Stimulated activated naive CD8-positive, alpha-beta T cell treated with anti-CD3 and anti-CD28 coated beads, Interleukin-15, Interleukin-2, amounts not matched to agents 100 ng/mL and 50 ng/mL, for 24 hours (primary cell): ENCODE data around the gene KLRC1.
A peak's percentile ranks its signal among the peaks of the same experiment; 100 is the strongest.
"Not testable (repeated sequence)": the region's sequence is repeated elsewhere in the genome, so short reads cannot be mapped to it uniquely, and the experiment has no call there.

Experiments
- H3K27ac Mint-ChIP-seq: one replicate; pipeline ENCODE4 v1.8.0; 2021; ENCODE audit warnings: mild to moderate bottlenecking, mixed read lengths
- H3K27me3 Mint-ChIP-seq: one replicate; pipeline ENCODE4 v1.8.0; 2021; ENCODE audit warnings: mixed read lengths
- H3K36me3 Mint-ChIP-seq: one replicate; pipeline ENCODE4 v1.8.0; 2021; ENCODE audit warnings: low read depth, mixed read lengths
- H3K4me1 Mint-ChIP-seq: one replicate; pipeline ENCODE4 v1.8.0; 2021; ENCODE audit warnings: low read depth, mixed read lengths
- H3K4me3 Mint-ChIP-seq: one replicate; pipeline ENCODE4 v1.8.0; 2021; ENCODE audit warnings: mild to moderate bottlenecking, mixed read lengths
- H3K9me3 Mint-ChIP-seq: one replicate; pipeline ENCODE4 v1.8.0; 2021; ENCODE audit warnings: mixed read lengths

Gene KLRC1

GRCh38 chr12:10453156-10453555 is at the start of gene KLRC1:
KLRC1 (minus strand) TSS chr12:10453377; CDS start chr12:10451156, 2,221 bp downstream.
- H3K9me3 Mint-ChIP-seq: peaks cover 23% of the 10 kb centered on the region
- no peak within 1 kb of the TSS for H3K27ac Mint-ChIP-seq
- peaks cover 14% of the 10 kb centered on the region for H3K4me1 Mint-ChIP-seq
- peaks cover 11% of the 10 kb centered on the region for H3K36me3 Mint-ChIP-seq
- H3K27me3 Mint-ChIP-seq: no peaks in the 10 kb centered on the region
- peak within 1 kb of the TSS; percentile 60 for H3K4me3 Mint-ChIP-seq

GRCh38 chr12:10501030-10501429 is 47.9 kb upstream of the KLRC1 start:
- Mint-ChIP-seq H3K27ac (peak overlapping the region; percentile 83), H3K4me1 (peaks cover 76% of the 10 kb centered on the region)

GRCh38 chr12:10498042-10498441 is 44.9 kb upstream of the KLRC1 start:
- H3K27me3 Mint-ChIP-seq: no peaks in the 10 kb centered on the region
- H3K4me1 Mint-ChIP-seq: peaks cover 76% of the 10 kb centered on the region
- H3K4me3 Mint-ChIP-seq: peak overlapping the region; percentile 56
- peak overlapping the region; percentile 93 for H3K27ac Mint-ChIP-seq
- H3K36me3 Mint-ChIP-seq: peaks cover 3% of the 10 kb centered on the region
- H3K9me3 Mint-ChIP-seq: peaks cover 2% of the 10 kb centered on the region

More at GRCh38 chr12:10501030-10501429, 47.9 kb upstream of the KLRC1 start:
- H3K4me3 Mint-ChIP-seq: peak overlapping the region; percentile 54
- H3K9me3 Mint-ChIP-seq: peaks cover 3% of the 10 kb centered on the region
- H3K27me3 Mint-ChIP-seq: no peaks in the 10 kb centered on the region
- H3K36me3 Mint-ChIP-seq: peaks cover 4% of the 10 kb centered on the region

- no peaks in the 10 kb centered on the region for H3K36me3 Mint-ChIP-seq
- peak overlapping the region; percentile 93 for H3K27ac Mint-ChIP-seq
- H3K4me1 Mint-ChIP-seq: peaks cover 73% of the 10 kb centered on the region
- peak overlapping the region; percentile 56 for H3K4me3 Mint-ChIP-seq
- no peaks in the 10 kb centered on the region for H3K9me3 Mint-ChIP-seq
- H3K27me3 Mint-ChIP-seq: no peaks in the 10 kb centered on the region
Observed at GRCh38 chr12:10497602-10498001, 44.4 kb upstream of the KLRC1 start.

DNA sequence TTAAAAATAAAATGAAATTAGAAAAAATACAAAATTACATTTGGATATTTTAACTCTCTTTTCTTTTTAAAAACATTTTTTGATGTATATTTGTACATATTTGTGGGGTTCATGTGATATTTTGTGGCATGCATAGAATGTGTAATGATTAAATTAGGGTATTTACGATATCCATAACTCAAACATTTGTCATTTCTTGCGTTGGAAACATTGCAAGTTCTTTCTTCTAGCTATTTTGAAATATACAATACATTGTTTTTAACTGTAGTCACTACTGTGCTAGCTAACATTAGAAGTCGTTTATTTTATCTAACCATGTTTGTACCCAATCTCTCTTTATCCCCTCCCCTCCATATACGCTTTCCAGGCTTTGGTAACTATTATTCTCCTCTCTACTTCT is 38.6 kb upstream of the KLRC1 start:
- Mint-ChIP-seq H3K27ac (no peak overlapping the region), H3K4me3 (no peak overlapping the region), H3K9me3 (peaks cover 4% of the 10 kb centered on the region), H3K36me3 (no peaks in the 10 kb centered on the region), H3K4me1 (peaks cover 35% of the 10 kb centered on the region), H3K27me3 (no peaks in the 10 kb centered on the region)

GRCh38 chr12:10487328-10487727 is 34.2 kb upstream of the KLRC1 start:
- H3K9me3 Mint-ChIP-seq: peaks cover 13% of the 10 kb centered on the region
- H3K4me3 Mint-ChIP-seq, H3K36me3 Mint-ChIP-seq, H3K27ac Mint-ChIP-seq, H3K27me3 Mint-ChIP-seq: not testable (repeated sequence)
- peaks cover 24% of the 10 kb centered on the region for H3K4me1 Mint-ChIP-seq

DNA sequence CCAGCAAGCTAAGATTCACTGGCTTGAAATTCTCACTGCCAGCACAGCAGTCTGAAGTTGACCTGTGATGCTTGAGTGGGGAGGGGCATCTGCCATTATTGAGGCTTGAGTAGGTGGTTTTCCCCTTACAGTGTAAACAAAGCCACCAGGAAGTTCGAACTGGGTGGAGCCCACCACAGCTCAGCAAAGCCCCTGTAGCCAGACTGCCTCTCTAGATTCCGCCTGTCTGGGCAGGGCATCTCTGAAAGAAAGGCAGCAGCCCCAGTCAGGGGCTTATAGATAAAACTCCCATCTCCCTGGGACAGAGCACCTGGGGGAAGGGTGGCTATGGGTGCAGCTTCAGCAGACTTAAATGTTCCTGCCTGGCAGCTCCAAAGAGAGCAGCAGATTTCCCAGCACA is 28.7 kb upstream of the KLRC1 start:
- peaks cover 26% of the 10 kb centered on the region for H3K4me1 Mint-ChIP-seq

GRCh38 chr12:10472808-10473207 is 19.6 kb upstream of the KLRC1 start:
- not testable (repeated sequence) for H3K27ac Mint-ChIP-seq, H3K4me3 Mint-ChIP-seq, H3K36me3 Mint-ChIP-seq, H3K4me1 Mint-ChIP-seq, H3K27me3 Mint-ChIP-seq
- peaks cover 19% of the 10 kb centered on the region for H3K9me3 Mint-ChIP-seq

More for the DNA sequence above, 28.7 kb upstream of the KLRC1 start:
- peaks cover 21% of the 10 kb centered on the region for H3K9me3 Mint-ChIP-seq
- H3K27me3 Mint-ChIP-seq, H3K4me3 Mint-ChIP-seq, H3K27ac Mint-ChIP-seq: not testable (repeated sequence)
- H3K36me3 Mint-ChIP-seq: peaks cover 13% of the 10 kb centered on the region

DNA sequence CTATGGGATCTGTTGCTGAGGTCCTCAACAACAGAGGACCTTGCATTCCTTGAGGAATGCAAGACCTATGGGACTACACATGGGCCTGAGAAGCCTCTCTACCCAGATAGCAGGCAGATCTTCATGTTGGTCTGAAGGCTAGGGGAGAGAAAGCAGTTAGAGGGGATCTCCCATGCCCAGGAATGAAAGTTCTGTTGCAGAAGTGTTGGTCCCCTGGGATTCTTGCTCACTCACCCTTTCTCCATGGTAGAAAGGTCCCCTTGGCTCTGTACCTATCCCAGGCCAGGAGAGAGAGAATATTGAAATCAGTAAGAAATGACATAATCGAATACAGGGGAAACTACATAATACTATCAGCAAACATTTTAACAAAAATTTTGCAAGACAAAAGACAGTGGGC is 16.5 kb upstream of the KLRC1 start:
- Mint-ChIP-seq H3K4me1 (no peaks in the 10 kb centered on the region), H3K9me3 (peaks cover 10% of the 10 kb centered on the region), H3K27ac (no peak overlapping the region), H3K27me3 (no peaks in the 10 kb centered on the region), H3K36me3 (peaks cover 4% of the 10 kb centered on the region), H3K4me3 (no peak overlapping the region)

DNA sequence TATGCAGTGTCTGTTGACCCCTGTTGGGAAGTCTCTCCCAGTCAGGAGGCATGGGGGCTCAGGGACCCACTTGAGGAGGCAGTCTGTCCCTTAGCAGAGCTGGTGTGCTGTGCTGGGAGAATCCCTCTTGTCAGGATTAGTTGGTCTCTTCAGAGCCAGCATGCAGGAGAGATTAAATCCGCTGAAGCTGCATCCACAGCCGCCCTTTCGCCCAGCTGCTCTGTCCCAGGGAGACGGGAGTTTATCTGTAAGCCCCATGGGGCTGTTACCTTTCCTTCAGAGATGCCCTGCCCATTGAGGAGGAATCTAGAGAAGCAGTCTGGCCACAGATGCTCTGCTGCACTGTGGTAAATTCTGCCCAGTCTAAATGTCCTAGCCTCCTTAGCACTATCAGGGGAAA is 13.1 kb upstream of the KLRC1 start:
- peaks cover 33% of the 10 kb centered on the region for H3K9me3 Mint-ChIP-seq

DNA sequence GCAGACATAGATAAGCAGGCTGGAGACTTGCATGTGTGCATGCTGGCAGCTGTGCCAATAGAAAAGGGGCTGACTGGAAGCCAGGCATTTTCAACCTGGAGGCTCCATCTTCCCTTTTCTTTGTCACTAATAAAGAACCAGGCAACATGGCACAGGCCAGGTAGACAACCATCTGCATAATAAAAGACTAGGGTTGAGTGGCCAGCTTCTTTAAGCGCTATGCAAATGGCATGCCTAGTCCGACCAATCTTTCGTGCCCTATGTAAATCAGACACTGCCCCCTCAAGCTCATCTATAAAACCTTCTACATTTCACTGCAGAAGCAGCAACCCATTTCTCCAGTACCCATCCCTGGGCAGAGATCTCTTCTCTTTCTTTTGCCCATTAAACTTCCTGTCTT is 4.6 kb upstream of the KLRC1 start:
- Mint-ChIP-seq H3K9me3 (peaks cover 48% of the 10 kb centered on the region), H3K27ac (peak overlapping the region; percentile 1), H3K27me3 (no peaks in the 10 kb centered on the region), H3K4me3 (no peak overlapping the region), H3K36me3 (peaks cover 12% of the 10 kb centered on the region), H3K4me1 (peaks cover 14% of the 10 kb centered on the region)

More for the DNA sequence above, 13.1 kb upstream of the KLRC1 start:
- Mint-ChIP-seq H3K4me3 (no peak overlapping the region), H3K27ac (no peak overlapping the region), H3K27me3 (no peaks in the 10 kb centered on the region), H3K4me1 (no peaks in the 10 kb centered on the region), H3K36me3 (peaks cover 11% of the 10 kb centered on the region)

DNA sequence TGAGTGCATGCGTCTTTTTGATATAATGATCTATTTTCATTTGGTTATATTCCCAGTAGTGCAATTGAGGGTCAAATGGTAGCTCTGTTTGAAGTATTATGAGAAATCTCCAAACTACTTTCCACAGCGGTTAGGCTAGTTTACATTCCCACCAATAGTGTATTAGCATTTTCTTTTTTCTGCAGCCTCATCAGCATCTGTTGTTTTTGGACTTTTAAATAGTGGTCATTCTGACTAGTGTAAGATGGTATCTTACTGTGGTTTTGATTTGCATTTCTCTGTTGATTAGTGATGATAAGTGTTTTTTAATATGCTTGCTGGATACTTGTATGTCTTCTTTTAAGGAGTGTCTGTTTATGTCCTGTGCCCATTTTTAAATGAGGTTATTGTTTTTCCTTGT is 3.7 kb upstream of the KLRC1 start:
- peaks cover 43% of the 10 kb centered on the region for H3K9me3 Mint-ChIP-seq
- no peak overlapping the region for H3K27ac Mint-ChIP-seq
- H3K27me3 Mint-ChIP-seq: no peaks in the 10 kb centered on the region
- no peak overlapping the region for H3K4me3 Mint-ChIP-seq
- H3K4me1 Mint-ChIP-seq: peaks cover 14% of the 10 kb centered on the region
- H3K36me3 Mint-ChIP-seq: peaks cover 12% of the 10 kb centered on the region

DNA sequence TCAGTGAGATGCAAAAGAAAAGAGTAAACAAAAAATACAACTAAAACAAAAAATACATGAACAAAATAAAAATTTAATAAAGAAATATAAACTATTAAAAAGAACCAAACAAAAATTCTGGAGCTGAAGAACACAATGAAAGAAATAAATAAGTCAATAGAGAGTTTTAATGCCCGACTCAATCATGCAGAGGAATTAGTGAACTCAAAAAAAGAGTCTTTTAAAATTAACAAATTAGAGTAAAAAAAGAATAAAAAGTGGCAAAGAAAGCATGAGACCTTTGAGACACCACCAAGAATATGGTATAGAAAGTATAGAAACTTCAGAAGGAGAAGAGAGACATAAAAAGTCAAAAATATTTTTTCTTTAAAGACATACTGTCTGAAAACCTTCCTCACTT is 2.6 kb upstream of the KLRC1 start:
- Mint-ChIP-seq H3K27ac (no peak overlapping the region), H3K4me1 (peaks cover 14% of the 10 kb centered on the region), H3K9me3 (peaks cover 41% of the 10 kb centered on the region), H3K4me3 (no peak overlapping the region), H3K27me3 (no peaks in the 10 kb centered on the region), H3K36me3 (peaks cover 12% of the 10 kb centered on the region)

DNA sequence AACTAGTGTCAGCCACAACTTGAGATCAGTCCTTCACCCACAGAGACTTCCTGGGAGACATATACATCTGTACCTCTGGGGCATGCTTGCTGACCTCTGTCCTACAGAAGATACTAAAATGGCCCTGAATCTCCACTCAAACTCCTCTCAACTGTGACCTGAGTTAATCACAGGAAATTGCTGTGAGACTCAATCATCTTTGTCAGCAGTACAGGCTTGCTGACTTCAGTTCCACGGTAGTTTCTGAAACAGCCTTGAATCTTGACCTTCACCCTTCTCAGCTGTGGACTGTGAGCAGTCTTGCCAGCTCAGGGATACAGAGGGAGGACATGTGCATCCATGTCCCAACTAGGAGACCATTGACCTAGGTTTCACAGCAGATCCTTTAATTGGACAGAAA is 1.4 kb upstream of the KLRC1 start:
- H3K27me3 Mint-ChIP-seq: no peaks in the 10 kb centered on the region
- peaks cover 14% of the 10 kb centered on the region for H3K4me1 Mint-ChIP-seq
- H3K9me3 Mint-ChIP-seq: peaks cover 32% of the 10 kb centered on the region
- peaks cover 12% of the 10 kb centered on the region for H3K36me3 Mint-ChIP-seq
- H3K27ac Mint-ChIP-seq: no peak overlapping the region
- no peak overlapping the region for H3K4me3 Mint-ChIP-seq

DNA sequence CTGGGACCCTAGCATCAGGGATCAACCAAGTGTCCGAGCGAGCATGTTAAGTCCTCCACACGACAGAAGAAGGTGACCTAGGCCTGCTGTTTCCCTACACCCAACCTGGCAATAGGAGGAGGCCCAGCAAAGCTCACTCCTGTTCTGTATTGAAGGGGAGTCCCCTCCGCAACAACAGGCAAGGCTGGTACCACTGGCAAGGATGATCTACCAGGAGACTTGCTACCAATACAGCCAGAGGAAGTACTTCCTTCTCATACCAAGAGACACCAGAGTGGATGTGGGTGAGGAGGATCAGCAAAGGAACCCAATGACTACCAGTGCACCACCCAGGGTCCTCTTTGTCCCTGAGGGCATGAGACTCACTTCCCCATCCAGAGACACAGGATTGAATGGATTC is 4.9 kb downstream of the KLRC1 start:
- Mint-ChIP-seq H3K4me3 (no peak overlapping the region), H3K4me1 (peaks cover 9% of the 10 kb centered on the region), H3K27me3 (no peaks in the 10 kb centered on the region), H3K36me3 (no peaks in the 10 kb centered on the region), H3K27ac (peak overlapping the region; percentile 10), H3K9me3 (no peaks in the 10 kb centered on the region)

DNA sequence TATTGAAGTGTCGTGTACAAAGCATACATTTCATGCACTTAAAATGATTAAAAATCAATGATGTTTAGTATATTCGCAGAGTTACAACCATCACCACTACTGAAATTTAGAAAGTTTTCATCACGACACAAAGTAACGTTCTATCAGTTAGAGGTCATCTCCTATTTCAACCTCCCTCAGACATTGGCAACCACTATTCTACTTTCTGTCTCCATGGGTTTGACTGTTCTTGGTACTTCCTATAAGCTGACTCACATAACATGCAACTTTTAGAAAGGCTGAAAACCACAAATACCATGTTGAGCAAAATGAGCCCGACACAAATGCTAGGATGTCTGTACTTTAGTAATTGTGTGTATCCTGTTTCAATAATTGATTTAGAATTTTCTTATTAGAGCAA is 7.1 kb downstream of the KLRC1 start:
- H3K27ac Mint-ChIP-seq: peak overlapping the region; percentile 36
- not testable (repeated sequence) for H3K36me3 Mint-ChIP-seq, H3K4me3 Mint-ChIP-seq, H3K27me3 Mint-ChIP-seq, H3K4me1 Mint-ChIP-seq, H3K9me3 Mint-ChIP-seq
